ENCODE results near the gene ADAMTSL3.

The ADAMTSL3 gene

GRCh38 chr15:83993591-83993990 lies 339.7 kb downstream of the ADAMTSL3 start:
- DNase-seq (ENCODE audit: low read depth), result peak; percentile 21
- TF ChIP-seq CTCF (IDR thresholded peaks at IDR 0.05; ENCODE audit: low read depth, low read length, missing control alignments), result peak; percentile 40
- H3K4me3 ChIP-seq (ENCODE audit: low read depth, low read length), result no peak overlapping the region

- no peak for DNase-seq (ENCODE audit: low read depth)
- TF ChIP-seq CTCF (IDR thresholded peaks at IDR 0.05; ENCODE audit: low read depth, low read length, missing control alignments), result no peak
Measured at GRCh38 chr15:83998486-83998885, 344.6 kb downstream of the ADAMTSL3 start.

GRCh38 chr15:83999396-84000135 lies 345.6 kb downstream of the ADAMTSL3 start:
- no peak for DNase-seq (ENCODE audit: low read depth)
- TF ChIP-seq CTCF (IDR thresholded peaks at IDR 0.05; ENCODE audit: low read depth, low read length, missing control alignments), result no peak
- H3K4me3 ChIP-seq (ENCODE audit: low read depth, low read length), result no peak overlapping the region

More at GRCh38 chr15:83998486-83998885, 344.6 kb downstream of the ADAMTSL3 start:
- H3K4me3 ChIP-seq (ENCODE audit: low read depth, low read length), result no peak overlapping the region

- no peak for TF ChIP-seq CTCF (IDR thresholded peaks at IDR 0.05; ENCODE audit: low read depth, low read length, missing control alignments)
- H3K4me3 ChIP-seq (ENCODE audit: low read depth, low read length), result no peak overlapping the region
- no peak for DNase-seq (ENCODE audit: low read depth)
Measured at GRCh38 chr15:84001037-84001436, 347.1 kb downstream of the ADAMTSL3 start.

GRCh38 chr15:84001655-84002054 lies 347.7 kb downstream of the ADAMTSL3 start:
- H3K4me3 ChIP-seq (ENCODE audit: low read depth, low read length), result no peak overlapping the region
- no peak for DNase-seq (ENCODE audit: low read depth)
- no peak for TF ChIP-seq CTCF (IDR thresholded peaks at IDR 0.05; ENCODE audit: low read depth, low read length, missing control alignments)

GRCh38 chr15:84003791-84004503 lies 350.0 kb downstream of the ADAMTSL3 start:
- TF ChIP-seq CTCF (IDR thresholded peaks at IDR 0.05; ENCODE audit: low read depth, low read length, missing control alignments), result no peak
- DNase-seq (ENCODE audit: low read depth), result no peak
- no peak overlapping the region for H3K4me3 ChIP-seq (ENCODE audit: low read depth, low read length)

All from GM12864 (cell line).